Effector CD4-positive, alpha-beta T cell (primary cell): Measurements from ENCODE around the gene CEMIP2.
A peak's percentile ranks its signal among the peaks of the same experiment; 100 is the strongest.
"Not testable (repeated sequence)": the region's sequence is repeated elsewhere in the genome, so short reads cannot be mapped to it uniquely, and the experiment has no call there.

Experiments used
- DNase-seq: peaks from one replicate; pipeline ENCODE4 v3.0.0-alpha.2; 2020
- total RNA-seq: gene quantifications from one replicate; lab custom pipeline; 2026; lab: John Stamatoyannopoulos, UW

Gene CEMIP2, protein sequence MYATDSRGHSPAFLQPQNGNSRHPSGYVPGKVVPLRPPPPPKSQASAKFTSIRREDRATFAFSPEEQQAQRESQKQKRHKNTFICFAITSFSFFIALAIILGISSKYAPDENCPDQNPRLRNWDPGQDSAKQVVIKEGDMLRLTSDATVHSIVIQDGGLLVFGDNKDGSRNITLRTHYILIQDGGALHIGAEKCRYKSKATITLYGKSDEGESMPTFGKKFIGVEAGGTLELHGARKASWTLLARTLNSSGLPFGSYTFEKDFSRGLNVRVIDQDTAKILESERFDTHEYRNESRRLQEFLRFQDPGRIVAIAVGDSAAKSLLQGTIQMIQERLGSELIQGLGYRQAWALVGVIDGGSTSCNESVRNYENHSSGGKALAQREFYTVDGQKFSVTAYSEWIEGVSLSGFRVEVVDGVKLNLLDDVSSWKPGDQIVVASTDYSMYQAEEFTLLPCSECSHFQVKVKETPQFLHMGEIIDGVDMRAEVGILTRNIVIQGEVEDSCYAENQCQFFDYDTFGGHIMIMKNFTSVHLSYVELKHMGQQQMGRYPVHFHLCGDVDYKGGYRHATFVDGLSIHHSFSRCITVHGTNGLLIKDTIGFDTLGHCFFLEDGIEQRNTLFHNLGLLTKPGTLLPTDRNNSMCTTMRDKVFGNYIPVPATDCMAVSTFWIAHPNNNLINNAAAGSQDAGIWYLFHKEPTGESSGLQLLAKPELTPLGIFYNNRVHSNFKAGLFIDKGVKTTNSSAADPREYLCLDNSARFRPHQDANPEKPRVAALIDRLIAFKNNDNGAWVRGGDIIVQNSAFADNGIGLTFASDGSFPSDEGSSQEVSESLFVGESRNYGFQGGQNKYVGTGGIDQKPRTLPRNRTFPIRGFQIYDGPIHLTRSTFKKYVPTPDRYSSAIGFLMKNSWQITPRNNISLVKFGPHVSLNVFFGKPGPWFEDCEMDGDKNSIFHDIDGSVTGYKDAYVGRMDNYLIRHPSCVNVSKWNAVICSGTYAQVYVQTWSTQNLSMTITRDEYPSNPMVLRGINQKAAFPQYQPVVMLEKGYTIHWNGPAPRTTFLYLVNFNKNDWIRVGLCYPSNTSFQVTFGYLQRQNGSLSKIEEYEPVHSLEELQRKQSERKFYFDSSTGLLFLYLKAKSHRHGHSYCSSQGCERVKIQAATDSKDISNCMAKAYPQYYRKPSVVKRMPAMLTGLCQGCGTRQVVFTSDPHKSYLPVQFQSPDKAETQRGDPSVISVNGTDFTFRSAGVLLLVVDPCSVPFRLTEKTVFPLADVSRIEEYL (N-terminal part only)
- 380 reads per million, percentile 97 among the genes with 10 or more reads in this experiment for total RNA-seq

- DNase-seq, result peak; percentile 81
Measured at GRCh38 chr9:71768388-71769174, at the start of gene CEMIP2. CEMIP2 (minus strand) TSS chr9:71768513; CDS start chr9:71750373, 18,140 bp downstream.

DNA sequence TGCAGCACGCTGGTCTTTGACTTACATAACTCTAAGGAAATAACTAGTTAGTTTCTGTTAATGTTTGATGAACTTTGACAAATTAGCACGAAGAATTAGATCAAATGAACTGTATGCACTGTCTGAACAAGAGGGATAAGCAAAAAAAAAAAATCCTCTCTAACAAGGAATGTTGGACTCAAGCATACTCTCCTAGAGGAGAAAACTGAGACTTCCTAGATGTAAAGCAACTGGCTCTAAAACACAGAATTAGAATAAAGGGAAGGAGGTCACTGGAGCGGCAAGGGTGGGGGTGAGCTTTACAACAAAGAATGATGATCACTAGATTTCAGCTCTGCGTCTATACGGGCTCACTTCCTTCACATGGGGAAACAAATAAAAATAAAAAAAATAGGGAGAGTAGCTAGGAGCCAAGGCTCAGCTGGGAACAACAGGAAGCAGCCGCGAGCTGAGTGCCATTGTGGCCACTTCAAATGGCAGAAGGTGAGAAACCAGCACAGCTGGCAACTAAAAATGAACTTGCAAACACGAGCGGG is 48.7 kb upstream of the CEMIP2 start:
- DNase-seq, result no peak

- DNase-seq, result no peak
Measured at GRCh38 chr9:71814815-71815214, 46.5 kb upstream of the CEMIP2 start.

- DNase-seq, result no peak
Measured at GRCh38 chr9:71814226-71814625, 45.9 kb upstream of the CEMIP2 start.

- DNase-seq, result no peak
Measured at GRCh38 chr9:71812385-71812784, 44.1 kb upstream of the CEMIP2 start.

GRCh38 chr9:71808068-71808467 is 39.8 kb upstream of the CEMIP2 start:
- DNase-seq, result no peak

DNA sequence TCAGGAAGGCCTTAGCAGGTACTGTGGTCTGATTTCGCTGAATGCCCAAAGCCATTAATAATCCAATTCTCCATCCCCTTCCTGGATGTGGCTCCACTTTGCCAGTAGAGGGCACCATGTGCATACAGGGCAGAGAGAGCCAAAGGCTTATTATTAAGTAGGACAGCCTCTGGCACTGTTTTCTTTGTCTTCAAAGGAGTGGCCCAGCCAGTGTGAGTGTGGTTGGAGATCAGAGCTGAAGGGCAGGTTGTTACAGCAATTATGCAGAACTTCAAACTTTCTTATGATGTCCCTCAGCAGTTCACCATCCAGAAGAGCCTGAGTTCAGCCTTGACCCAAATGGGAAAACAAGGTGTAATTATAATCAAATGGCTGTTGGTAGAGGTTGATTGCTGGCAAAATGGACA is 38.6 kb upstream of the CEMIP2 start:
- peak; percentile 51 for DNase-seq

- not testable (repeated sequence) for DNase-seq
Measured at GRCh38 chr9:71805096-71805495, 36.8 kb upstream of the CEMIP2 start.

DNA sequence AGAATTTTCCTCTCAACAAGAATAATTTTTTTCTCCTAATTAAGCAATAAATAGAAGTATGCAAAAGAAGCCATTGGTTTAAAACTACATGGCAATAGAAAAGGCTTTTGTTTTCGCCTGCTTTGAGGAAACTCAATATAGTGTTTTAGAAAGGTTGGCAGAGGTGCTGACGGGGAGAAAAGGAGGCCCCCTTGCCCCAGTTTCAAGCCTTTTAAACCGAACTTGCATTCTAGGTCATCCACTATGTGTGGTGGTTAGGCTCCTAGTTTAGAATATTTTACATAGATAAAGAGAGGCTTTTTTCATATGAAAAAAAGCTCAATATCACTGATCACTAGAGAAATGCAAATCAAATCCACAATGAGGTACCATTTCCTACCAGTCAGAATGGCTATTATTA is 33.5 kb upstream of the CEMIP2 start:
- no peak for DNase-seq

DNA sequence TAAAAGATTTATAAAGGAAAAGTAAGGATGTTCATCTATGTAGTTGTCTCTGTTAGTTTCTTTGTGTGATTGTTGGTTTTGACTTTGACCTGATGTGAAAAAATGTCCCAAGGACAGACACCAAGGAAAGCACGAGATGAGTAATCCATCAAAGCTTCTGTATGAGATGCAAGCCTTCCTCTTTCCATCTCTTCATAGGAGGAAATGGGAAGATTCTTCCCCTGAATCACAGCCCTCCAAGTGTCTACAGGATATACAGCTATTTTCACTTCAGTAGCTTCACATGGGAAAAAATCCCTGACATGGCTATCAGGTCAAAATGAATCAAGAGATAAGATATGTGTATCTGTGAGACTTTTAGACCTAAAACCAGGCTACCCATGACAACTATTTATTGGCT is 29.0 kb upstream of the CEMIP2 start:
- DNase-seq, result no peak

DNA sequence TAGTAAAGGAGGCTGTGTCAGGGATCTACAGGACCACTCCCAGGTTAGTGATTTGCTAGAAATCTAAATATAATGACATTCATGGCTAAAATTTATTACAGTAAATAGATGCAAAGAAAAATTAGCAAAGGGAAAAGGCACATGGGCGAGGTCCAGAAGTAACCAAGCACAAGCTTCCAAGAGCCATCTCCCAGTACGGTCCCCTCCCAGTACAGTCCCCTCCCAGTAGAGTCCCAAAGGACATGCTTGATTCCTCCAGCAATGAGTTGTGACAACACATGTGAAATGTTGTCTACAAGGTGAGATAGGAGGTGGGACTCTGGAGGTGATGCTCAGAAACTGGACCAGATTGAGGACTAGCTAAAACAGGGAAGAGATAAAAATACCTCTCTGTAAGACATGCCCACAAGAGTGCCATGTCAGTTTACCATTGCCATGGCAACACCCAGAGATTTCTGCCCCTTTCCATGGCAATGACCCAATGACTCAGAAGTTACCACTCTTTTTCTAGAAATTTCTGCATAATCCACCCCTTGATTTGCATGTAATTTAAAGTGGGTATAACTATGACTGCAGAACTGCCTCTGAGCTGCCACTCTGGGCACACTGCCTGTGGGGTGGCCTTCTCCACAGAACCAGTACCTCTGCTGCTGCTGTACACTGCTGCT is 27.9 kb upstream of the CEMIP2 start:
- DNase-seq, result no peak

- DNase-seq, result no peak
Measured at GRCh38 chr9:71795097-71795813, 26.9 kb upstream of the CEMIP2 start.

- no peak for DNase-seq
Measured at GRCh38 chr9:71793386-71794105, 25.2 kb upstream of the CEMIP2 start.

GRCh38 chr9:71791875-71792274 is 23.6 kb upstream of the CEMIP2 start:
- DNase-seq, result no peak

DNA sequence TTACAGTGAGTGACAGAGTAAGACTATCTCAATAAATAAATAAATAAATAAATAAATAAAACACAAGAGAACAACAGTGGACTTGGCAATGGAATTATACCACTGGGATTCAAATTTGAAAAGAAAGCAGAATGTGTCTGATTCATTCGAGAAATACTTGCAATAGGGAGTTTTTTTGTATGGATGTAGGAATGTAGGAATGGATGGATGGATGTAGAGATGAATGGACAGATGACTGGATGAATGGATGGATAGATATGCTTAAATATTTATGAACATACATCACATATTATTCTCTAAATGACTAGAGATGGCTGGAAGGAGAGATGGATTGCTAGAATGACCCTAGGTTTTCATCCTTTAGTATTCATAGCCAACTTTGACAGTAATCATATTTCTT is 22.0 kb upstream of the CEMIP2 start:
- no peak for DNase-seq

GRCh38 chr9:71783120-71783523 is 14.8 kb upstream of the CEMIP2 start:
- DNase-seq, result peak; percentile 82

DNA sequence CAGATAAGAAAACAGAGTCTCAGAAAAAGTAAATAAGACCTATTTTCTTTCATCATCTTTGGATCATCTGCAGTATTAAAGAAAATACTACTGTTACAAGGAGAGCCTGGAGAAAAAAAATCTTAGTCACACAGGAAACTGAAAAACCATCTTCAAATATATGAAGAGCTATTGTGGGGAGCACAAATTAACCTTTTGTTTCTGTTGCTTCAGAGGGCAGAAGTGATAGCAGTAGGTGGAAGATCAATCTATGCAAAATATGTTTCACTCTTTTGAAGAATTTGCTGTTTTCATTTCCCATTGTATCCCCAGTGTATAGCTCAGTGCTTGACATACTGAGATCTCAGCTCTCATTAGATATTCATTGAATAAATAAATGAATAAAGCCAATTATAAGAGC is 13.1 kb upstream of the CEMIP2 start:
- no peak for DNase-seq

DNA sequence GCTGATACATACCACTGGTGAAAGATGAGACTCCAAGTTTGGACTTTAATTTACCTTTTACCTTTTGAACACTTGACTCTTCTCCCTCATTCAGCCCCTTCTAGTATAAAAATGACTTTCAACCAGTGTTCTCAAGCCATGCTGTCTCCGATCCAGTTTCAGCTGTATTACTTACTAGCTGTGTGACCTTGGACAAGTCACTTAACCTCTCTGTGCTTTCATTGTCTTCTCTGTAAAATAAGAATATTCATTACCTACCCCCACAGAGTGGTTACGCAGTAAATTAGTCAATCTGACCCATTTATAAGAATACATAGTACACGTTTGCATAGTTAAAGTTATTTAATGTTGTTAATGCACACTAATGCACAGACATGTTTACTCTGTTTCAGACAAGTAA is 12.6 kb upstream of the CEMIP2 start:
- no peak for DNase-seq

GRCh38 chr9:71778085-71778484 is 9.8 kb upstream of the CEMIP2 start:
- no peak for DNase-seq

DNA sequence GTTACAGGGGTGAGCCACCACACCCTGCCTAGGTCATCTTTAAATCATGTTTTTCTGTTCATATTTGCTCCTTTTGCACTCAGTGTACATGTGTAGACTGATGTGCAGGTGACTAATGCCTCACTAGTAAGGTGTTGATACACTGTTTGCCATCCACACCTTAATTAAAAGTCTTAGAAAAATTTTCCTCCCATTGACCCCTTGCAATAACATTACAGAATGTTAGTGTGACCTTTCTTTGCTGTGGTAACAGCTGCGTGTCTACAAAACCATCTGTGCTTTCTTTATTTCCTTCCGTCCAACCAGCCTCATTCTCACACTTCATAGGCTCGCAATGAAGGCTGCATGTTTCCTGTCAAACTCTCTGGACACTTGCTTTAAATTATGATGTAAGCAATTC is 6.6 kb upstream of the CEMIP2 start:
- DNase-seq, result no peak
